PC-9 (cell line): ENCODE data around the gene FAR1. TPM values are rescaled to one million over a fixed set of nuclear protein-coding genes. Genes with fewer than 3 reads are reported as not detected.

Experiments used
- BruUV-seq: library from RNA; stranded (reverse); fragments of 400-500 nt; replicated peaks from 2 replicates; lab custom pipeline; 2021; lab: Mats Ljungman, UMichigan
- CTCF ChIA-PET: fragments of 300-600 bp; sonication (Branson Sonifier 250); formaldehyde crosslinking; loops from one replicate; lab custom pipeline; 2022; ENCODE audit warnings: antibody characterized with exemption; lab: Charles Lee
- POLR2A ChIA-PET: fragments of 300-600 bp; sonication (Branson Sonifier 250); formaldehyde crosslinking; loops from one replicate; lab custom pipeline; 2022; ENCODE audit warnings: antibody characterized with exemption; ENCODE audit not compliant: unreplicated experiment; lab: Charles Lee
- DNase-seq, 2 experiments: peaks; one replicate each; pipeline versions ENCODE4 v3.0.0 to v3.0.0-alpha.2; 2015 to 2022; ENCODE audit warnings: mixed read lengths in 1 of 2
- H2AFZ ChIP-seq: fragments of 200-600 bp; sonication (generic); 2 replicates; pipeline ENCODE4 v1.8.1; 2017; ENCODE audit warnings: antibody characterized with exemption
- H3F3A ChIP-seq: fragments of 200-600 bp; sonication (generic); 2 replicates; pipeline ENCODE4 v1.8.1; 2017; ENCODE audit warnings: antibody characterized with exemption, mild to moderate bottlenecking, low read depth; ENCODE audit not compliant: insufficient read depth
- H3K27ac ChIP-seq: fragments of 200-600 bp; sonication (generic); 2 replicates; pipeline ENCODE4 v1.6.1; 2016; ENCODE audit warnings: mixed run types
- H3K27me3 ChIP-seq: fragments of 200-600 bp; sonication (generic); 2 replicates; pipeline ENCODE4 v1.6.1; 2016; ENCODE audit warnings: low read depth, mixed run types; ENCODE audit not compliant: insufficient read depth
- H3K36me3 ChIP-seq: fragments of 200-600 bp; sonication (generic); 2 replicates; pipeline ENCODE4 v1.6.1; 2016; ENCODE audit warnings: low read depth, mixed run types
- H3K4me1 ChIP-seq: fragments of 200-600 bp; sonication (generic); replicated peaks from 2 replicates; pipeline ENCODE4 v1.6.1; 2016; ENCODE audit warnings: mixed run types; ENCODE audit not compliant: insufficient read depth
- H3K4me2 ChIP-seq: fragments of 200-600 bp; sonication (generic); 2 replicates; pipeline ENCODE4 v1.6.1; 2017; ENCODE audit warnings: mixed run types
- H3K4me3 ChIP-seq: fragments of 200-600 bp; sonication (generic); 2 replicates; pipeline ENCODE4 v1.6.1; 2016; ENCODE audit warnings: mixed run types
- H3K79me2 ChIP-seq: fragments of 200-600 bp; sonication (generic); 2 replicates; pipeline ENCODE4 v1.6.1; 2017; ENCODE audit warnings: low read depth, mixed run types
- H3K9me2 ChIP-seq: fragments of 200-600 bp; sonication (generic); 2 replicates; pipeline ENCODE4 v1.8.1; 2017; ENCODE audit warnings: mild to moderate bottlenecking; ENCODE audit not compliant: insufficient read depth
- H3K9me3 ChIP-seq: fragments of 200-600 bp; sonication (generic); 2 replicates; pipeline ENCODE4 v1.8.1; 2016; ENCODE audit warnings: low read depth; ENCODE audit not compliant: insufficient read depth
- H4K20me1 ChIP-seq: fragments of 200-600 bp; sonication (generic); 2 replicates; pipeline ENCODE4 v1.8.1; 2017; ENCODE audit not compliant: insufficient read depth
- CTCF ChIP-seq: fragments of 200-600 bp; sonication (generic); conservative IDR thresholded peaks from 2 replicates; pipeline ENCODE4 v1.6.1; 2017; ENCODE audit warnings: mixed run types, antibody characterized with exemption, mild to moderate bottlenecking, moderate library complexity
- EZH2 ChIP-seq: fragments of 200-600 bp; sonication (generic); IDR thresholded peaks from 2 replicates; pipeline ENCODE4 v1.8.0; 2017; ENCODE audit warnings: antibody characterized with exemption, low read depth
- intact Hi-C: fragments of 100-400 bp; cut with micrococcal nuclease; formaldehyde crosslinking; loops from one replicate; pipeline ENCODE4 v1.10.0; 2022; ENCODE audit not compliant: unreplicated experiment
- total RNA-seq: library from RNA; stranded (reverse); gene quantifications from 2 replicates; pipeline ENCODE4 v1.2.3, GENCODE V29; 2021

The FAR1 gene
- total RNA-seq, 1 experiment from 2014 or later: 34.4 TPM

GRCh38 chr11:13629779-13630178 is 38.7 kb upstream of the FAR1 start:
- H3K9me2 ChIP-seq: no peaks in the 10 kb centered on the region
- H3K36me3 ChIP-seq: no peaks in the 10 kb centered on the region
- no peak overlapping the region for H3K27ac ChIP-seq
- no peaks in the 10 kb centered on the region for H3K79me2 ChIP-seq
- no peak overlapping the region for H3K4me3 ChIP-seq
- no peaks in the 10 kb centered on the region for H3K4me1 ChIP-seq
- no peak for DNase-seq
- H3K4me2 ChIP-seq: no peak overlapping the region
- ChIA-PET CTCF (no interaction called here), POLR2A (no interaction called here)
- H2AFZ ChIP-seq: no peak overlapping the region
- H3K9me3 ChIP-seq: no peaks in the 10 kb centered on the region
- BruUV-seq: no TSS peak
- H3F3A ChIP-seq: no peaks in the 10 kb centered on the region
- intact Hi-C loops: no loop called here
- no peaks in the 10 kb centered on the region for H3K27me3 ChIP-seq
- H4K20me1 ChIP-seq: no peaks in the 10 kb centered on the region
- no peak for TF ChIP-seq CTCF
- TF ChIP-seq EZH2: no peak

- H2AFZ ChIP-seq: no peak overlapping the region
- no peak for DNase-seq
- no peak for TF ChIP-seq CTCF
- TF ChIP-seq EZH2: no peak
- intact Hi-C loops: no loop called here
- H3K9me3 ChIP-seq: no peaks in the 10 kb centered on the region
- BruUV-seq: no TSS peak
- no peak overlapping the region for H3K27ac ChIP-seq
- no peaks in the 10 kb centered on the region for H3F3A ChIP-seq
- no peaks in the 10 kb centered on the region; the same call in 1 of the 2 replicates for H3K9me2 ChIP-seq
- no peaks in the 10 kb centered on the region for H3K36me3 ChIP-seq
- H3K4me3 ChIP-seq: no peak overlapping the region
- H3K79me2 ChIP-seq: no peaks in the 10 kb centered on the region
- H3K4me1 ChIP-seq: no peaks in the 10 kb centered on the region
- no peaks in the 10 kb centered on the region for H4K20me1 ChIP-seq
- no peak overlapping the region for H3K4me2 ChIP-seq
- no peaks in the 10 kb centered on the region for H3K27me3 ChIP-seq
- CTCF ChIA-PET: no interaction called here
- POLR2A ChIA-PET: no interaction called here
These were observed 33.2 kb upstream of the FAR1 start for GRCh38 chr11:13635290-13635689.

- BruUV-seq: no TSS peak
- Histone ChIP-seq H3K36me3 (no peaks in the 10 kb centered on the region), H3K27ac (no peak overlapping the region), H3K79me2 (no peaks in the 10 kb centered on the region), H4K20me1 (no peaks in the 10 kb centered on the region), H3K4me3 (no peak overlapping the region), H3F3A (no peaks in the 10 kb centered on the region), H3K9me3 (no peaks in the 10 kb centered on the region), H3K4me1 (no peaks in the 10 kb centered on the region), H3K27me3 (no peaks in the 10 kb centered on the region), H2AFZ (no peak overlapping the region), H3K4me2 (no peak overlapping the region), H3K9me2 (no peaks in the 10 kb centered on the region; the same call in 1 of the 2 replicates)
- CTCF ChIA-PET: no interaction called here
- no peak for DNase-seq
- intact Hi-C loops: no loop called here
- TF ChIP-seq CTCF (no peak), EZH2 (no peak)
- POLR2A ChIA-PET: no interaction called here
These were observed 32.7 kb upstream of the FAR1 start for GRCh38 chr11:13635804-13636203.
